CD4-positive, alpha-beta memory T cell (primary cell): Measurements from ENCODE around the gene SLC6A7. TPM values are rescaled to one million over a fixed set of nuclear protein-coding genes. Genes with fewer than 3 reads are reported as not detected.
"Not testable (repeated sequence)": the region's sequence is repeated elsewhere in the genome, so short reads cannot be mapped to it uniquely, and the experiment has no call there.

Experiments
- CTCF ChIA-PET: fragments of 350-600 bp; sonication (Branson Sonifier 250); formaldehyde crosslinking; loops from one replicate; lab custom pipeline; 2021; ENCODE audit warnings: inconsistent platforms; ENCODE audit not compliant: partially characterized antibody; lab: Charles Lee
- POLR2A ChIA-PET: fragments of 350-600 bp; sonication (Branson Sonifier 250); formaldehyde crosslinking; loops from one replicate; lab custom pipeline; 2021; ENCODE audit not compliant: partially characterized antibody; lab: Charles Lee
- DNase-seq, 5 donors: peaks; one replicate each; pipeline versions ENCODE4 v3.0.0 to v3.0.0-alpha.2; 2020 to 2022; ENCODE audit warnings: mixed read lengths in 1 of 5
- H3K27ac ChIP-seq: one replicate; pipeline ENCODE4 v1.7.0; 2013; ENCODE audit warnings: low read depth, low read length
- H3K27me3 ChIP-seq: 2 replicates; pipeline ENCODE4 v1.7.0; 2013; ENCODE audit warnings: mild to moderate bottlenecking, low read length, moderate library complexity; ENCODE audit not compliant: insufficient read depth
- H3K36me3 ChIP-seq: 2 replicates; pipeline ENCODE4 v1.7.0; 2013; ENCODE audit warnings: mild to moderate bottlenecking, low read length, moderate library complexity; ENCODE audit not compliant: insufficient read depth
- H3K4me1 ChIP-seq: 2 replicates; pipeline ENCODE4 v1.7.0; 2013; ENCODE audit warnings: mild to moderate bottlenecking, low read length, moderate library complexity; ENCODE audit not compliant: insufficient read depth
- H3K4me3 ChIP-seq, 2 donors: one replicate each; pipeline ENCODE4 v1.7.0; 2013; ENCODE audit warnings: low read length in 2 of 2, mild to moderate bottlenecking in 1 of 2
- H3K9me3 ChIP-seq, 2 donors: one replicate each; pipeline ENCODE4 v1.7.0; 2013; ENCODE audit warnings: low read length in 2 of 2, control low read depth in 1 of 2; ENCODE audit not compliant: control insufficient read depth in 1 of 2
- H3K27ac Mint-ChIP-seq, 7 donors: one replicate each; pipeline ENCODE4 v1.8.0; 2020 to 2021; ENCODE audit warnings: mixed read lengths in 7 of 7, mild to moderate bottlenecking in 6 of 7, inconsistent platforms in 3 of 7, moderate library complexity in 3 of 7
- H3K27me3 Mint-ChIP-seq, 2 donors: one replicate each; pipeline ENCODE4 v1.8.0; 2020 to 2021; ENCODE audit warnings: mixed read lengths in 2 of 2
- H3K36me3 Mint-ChIP-seq, 2 donors: one replicate each; pipeline ENCODE4 v1.8.0; 2020 to 2021; ENCODE audit warnings: mixed read lengths in 2 of 2, inconsistent platforms in 1 of 2, mild to moderate bottlenecking in 1 of 2
- H3K4me1 Mint-ChIP-seq, 4 donors: one replicate each; pipeline ENCODE4 v1.8.0; 2020 to 2021; ENCODE audit warnings: mixed read lengths in 4 of 4, mild to moderate bottlenecking in 1 of 4
- H3K4me3 Mint-ChIP-seq, 8 donors: one replicate each; pipeline ENCODE4 v1.8.0; 2020 to 2021; ENCODE audit warnings: mixed read lengths in 8 of 8, mild to moderate bottlenecking in 7 of 8, moderate library complexity in 6 of 8, inconsistent platforms in 3 of 8
- H3K9me3 Mint-ChIP-seq, 8 donors: one replicate each; pipeline ENCODE4 v1.8.0; 2020 to 2021; ENCODE audit warnings: mixed read lengths in 8 of 8, mild to moderate bottlenecking in 5 of 8, inconsistent platforms in 3 of 8, moderate library complexity in 1 of 8
- intact Hi-C: fragments of 100-400 bp; cut with micrococcal nuclease; formaldehyde crosslinking; loops from one replicate; pipeline ENCODE4 v1.15.1; 2023
- polyA plus RNA-seq, 2 donors: library from polyadenylated mRNA; unstranded; fragments of 300-500 nt; fragmentation: Illumina TruSeq; gene quantifications; one replicate each; pipeline ENCODE4 v1.2.3, GENCODE V29; 2021
- total RNA-seq, 2 experiments: library from RNA; stranded (reverse); gene quantifications; one replicate each; pipeline ENCODE4 v1.2.3, GENCODE V29; 2021

SLC6A7 gene
- total and polyA plus RNA-seq, 4 experiments from 2014 or later, result not detected

- Histone ChIP-seq H3K4me1 (no peaks in the 10 kb centered on the region), H3K36me3 (no peaks in the 10 kb centered on the region), H3K27me3 (no peaks in the 10 kb centered on the region), H3K4me3 (no peak overlapping the region), H3K27ac (no peak overlapping the region), H3K9me3 (no peaks in the 10 kb centered on the region)
- DNase-seq, result no peak
- ChIA-PET POLR2A (no interaction called here), CTCF (interaction anchor here (1.3 kb wide), 1 partner anchor 9 kb away, joined by 6 read pairs; no protein-coding TSS in a partner anchor)
- Mint-ChIP-seq H3K4me1 (no peaks in the 10 kb centered on the region), H3K36me3 (no peaks in the 10 kb centered on the region), H3K9me3 (no peaks in the 10 kb centered on the region), H3K27me3 (peaks cover 0 to 1% of the 10 kb centered on the region in 2 donors), H3K4me3 (no peak overlapping the region), H3K27ac (no peak overlapping the region)
- intact Hi-C loops, result no loop called here
These were observed 37.9 kb downstream of the SLC6A7 start for GRCh38 chr5:150227606-150228273.

- CTCF ChIA-PET, result no interaction called here
These were observed 39.7 kb downstream of the SLC6A7 start for GRCh38 chr5:150229571-150229970.

GRCh38 chr5:150230842-150231241 is 41.0 kb downstream of the SLC6A7 start:
- no peak overlapping the region for H3K4me3 Mint-ChIP-seq
- H3K4me1 ChIP-seq, result no peaks in the 10 kb centered on the region
- H3K9me3 ChIP-seq, result no peaks in the 10 kb centered on the region
- CTCF ChIA-PET, result interaction anchor here (0.7 to 0.8 kb wide), 2 partner anchors 12 to 204 kb away, joined by 3 read pairs; no protein-coding TSS in a partner anchor
- H3K9me3 Mint-ChIP-seq, result no peaks in the 10 kb centered on the region
- no peaks in the 10 kb centered on the region for H3K36me3 Mint-ChIP-seq
- no peak overlapping the region for H3K4me3 ChIP-seq
- POLR2A ChIA-PET, result no interaction called here
- no peak for DNase-seq
- peaks cover 0 to 1% of the 10 kb centered on the region in 2 donors for H3K27me3 Mint-ChIP-seq
- no peaks in the 10 kb centered on the region for H3K27me3 ChIP-seq
- no peaks in the 10 kb centered on the region for H3K36me3 ChIP-seq
- H3K27ac ChIP-seq, result no peak overlapping the region
- intact Hi-C loops, result no loop called here
- H3K4me1 Mint-ChIP-seq, result no peaks in the 10 kb centered on the region
- no peak overlapping the region for H3K27ac Mint-ChIP-seq

More at GRCh38 chr5:150229571-150229970, 39.7 kb downstream of the SLC6A7 start:
- H3K4me1 Mint-ChIP-seq, result no peaks in the 10 kb centered on the region
- POLR2A ChIA-PET, result no interaction called here
- no peak overlapping the region for H3K4me3 ChIP-seq
- no peaks in the 10 kb centered on the region for H3K9me3 ChIP-seq
- no peaks in the 10 kb centered on the region for H3K9me3 Mint-ChIP-seq
- no peaks in the 10 kb centered on the region for H3K4me1 ChIP-seq
- H3K4me3 Mint-ChIP-seq, result no peak overlapping the region
- intact Hi-C loops, result no loop called here
- H3K27me3 ChIP-seq, result no peaks in the 10 kb centered on the region
- no peaks in the 10 kb centered on the region for H3K36me3 ChIP-seq
- peaks cover 0 to 1% of the 10 kb centered on the region in 2 donors for H3K27me3 Mint-ChIP-seq
- no peak for DNase-seq
- no peak overlapping the region for H3K27ac Mint-ChIP-seq
- no peaks in the 10 kb centered on the region for H3K36me3 Mint-ChIP-seq
- no peak overlapping the region for H3K27ac ChIP-seq

- POLR2A ChIA-PET, H3K9me3 Mint-ChIP-seq: not testable (repeated sequence)
These were observed 43.8 kb downstream of the SLC6A7 start for GRCh38 chr5:150233706-150234105.

GRCh38 chr5:150234576-150235499 is 45.0 kb downstream of the SLC6A7 start:
- DNase-seq, result no peak
- no peak overlapping the region for H3K27ac Mint-ChIP-seq

More at GRCh38 chr5:150233706-150234105, 43.8 kb downstream of the SLC6A7 start:
- H3K4me1 ChIP-seq, intact Hi-C loops, H3K4me3 Mint-ChIP-seq, H3K9me3 ChIP-seq, H3K36me3 ChIP-seq, H3K4me3 ChIP-seq, H3K27me3 Mint-ChIP-seq, H3K4me1 Mint-ChIP-seq, H3K27me3 ChIP-seq, H3K27ac ChIP-seq, H3K27ac Mint-ChIP-seq, DNase-seq, H3K36me3 Mint-ChIP-seq: not testable (repeated sequence)
- CTCF ChIA-PET, result interaction anchor here (2.5 kb wide), 1 partner anchor 16 kb away, joined by 7 read pairs; no protein-coding TSS in a partner anchor

GRCh38 chr5:150235500-150235854 is 45.6 kb downstream of the SLC6A7 start:
- no peak overlapping the region for H3K4me3 Mint-ChIP-seq
- H3K4me1 ChIP-seq, result no peaks in the 10 kb centered on the region
- H3K4me1 Mint-ChIP-seq, result no peaks in the 10 kb centered on the region
- H3K36me3 ChIP-seq, result no peaks in the 10 kb centered on the region
- no peak for DNase-seq
- CTCF ChIA-PET, result no interaction called here
- no peak overlapping the region for H3K27ac Mint-ChIP-seq
- no peaks in the 10 kb centered on the region for H3K36me3 Mint-ChIP-seq
- peaks cover 0 to 1% of the 10 kb centered on the region in 2 donors for H3K27me3 Mint-ChIP-seq
- POLR2A ChIA-PET, result no interaction called here
- H3K9me3 ChIP-seq, result no peaks in the 10 kb centered on the region
- no peaks in the 10 kb centered on the region for H3K9me3 Mint-ChIP-seq
- no peaks in the 10 kb centered on the region for H3K27me3 ChIP-seq
- intact Hi-C loops, result no loop called here
- H3K27ac ChIP-seq, result no peak overlapping the region
- H3K4me3 ChIP-seq, result no peak overlapping the region

More at GRCh38 chr5:150234576-150235499, 45.0 kb downstream of the SLC6A7 start:
- H3K36me3 Mint-ChIP-seq, result no peaks in the 10 kb centered on the region
- POLR2A ChIA-PET, result no interaction called here
- CTCF ChIA-PET, result interaction anchor here (0.5 to 2.5 kb wide), 2 partner anchors 17 to 67 kb away, joined by 3 to 7 read pairs; no protein-coding TSS in a partner anchor
- intact Hi-C loops, result no loop called here
- H3K4me1 Mint-ChIP-seq, result no peaks in the 10 kb centered on the region
- Histone ChIP-seq H3K27ac (no peak overlapping the region), H3K27me3 (no peaks in the 10 kb centered on the region), H3K4me1 (no peaks in the 10 kb centered on the region), H3K4me3 (no peak overlapping the region), H3K36me3 (no peaks in the 10 kb centered on the region), H3K9me3 (no peaks in the 10 kb centered on the region)
- H3K4me3 Mint-ChIP-seq, result no peak overlapping the region
- no peaks in the 10 kb centered on the region for H3K9me3 Mint-ChIP-seq
- peaks cover 0 to 1% of the 10 kb centered on the region in 2 donors for H3K27me3 Mint-ChIP-seq

- no peaks in the 10 kb centered on the region for H3K36me3 ChIP-seq
- no peaks in the 10 kb centered on the region for H3K9me3 ChIP-seq
- no peaks in the 10 kb centered on the region for H3K27me3 Mint-ChIP-seq
- DNase-seq, result no peak
- no peak overlapping the region for H3K27ac ChIP-seq
- no peaks in the 10 kb centered on the region for H3K4me1 ChIP-seq
- no peaks in the 10 kb centered on the region for H3K9me3 Mint-ChIP-seq
- H3K4me3 Mint-ChIP-seq, result no peak overlapping the region
- no peaks in the 10 kb centered on the region for H3K4me1 Mint-ChIP-seq
- ChIA-PET CTCF (no interaction called here), POLR2A (no interaction called here)
- H3K36me3 Mint-ChIP-seq, result no peaks in the 10 kb centered on the region
- no peak overlapping the region for H3K27ac Mint-ChIP-seq
- intact Hi-C loops, result no loop called here
- no peak overlapping the region for H3K4me3 ChIP-seq
- H3K27me3 ChIP-seq, result no peaks in the 10 kb centered on the region
These were observed 46.5 kb downstream of the SLC6A7 start for GRCh38 chr5:150236313-150236712.
